UCSD-AML1 (cell line): ENCODE data around the gene CLDN34.

ENCODE experiments used
- DNase-seq: peaks from one replicate; lab custom pipeline; 2025; ENCODE audit not compliant: unreplicated experiment; lab: John Stamatoyannopoulos, UW

The CLDN34 gene, protein sequence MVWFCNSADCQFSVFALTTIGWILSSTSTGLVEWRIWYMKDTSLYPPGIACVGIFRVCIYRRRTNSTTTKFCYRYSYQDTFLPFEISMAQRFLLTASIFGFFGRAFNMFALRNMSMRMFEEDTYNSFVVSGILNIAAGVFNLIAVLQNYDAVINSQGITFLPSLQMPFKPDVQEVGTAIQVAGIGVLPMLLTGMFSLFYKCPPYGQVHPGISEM

DNA sequence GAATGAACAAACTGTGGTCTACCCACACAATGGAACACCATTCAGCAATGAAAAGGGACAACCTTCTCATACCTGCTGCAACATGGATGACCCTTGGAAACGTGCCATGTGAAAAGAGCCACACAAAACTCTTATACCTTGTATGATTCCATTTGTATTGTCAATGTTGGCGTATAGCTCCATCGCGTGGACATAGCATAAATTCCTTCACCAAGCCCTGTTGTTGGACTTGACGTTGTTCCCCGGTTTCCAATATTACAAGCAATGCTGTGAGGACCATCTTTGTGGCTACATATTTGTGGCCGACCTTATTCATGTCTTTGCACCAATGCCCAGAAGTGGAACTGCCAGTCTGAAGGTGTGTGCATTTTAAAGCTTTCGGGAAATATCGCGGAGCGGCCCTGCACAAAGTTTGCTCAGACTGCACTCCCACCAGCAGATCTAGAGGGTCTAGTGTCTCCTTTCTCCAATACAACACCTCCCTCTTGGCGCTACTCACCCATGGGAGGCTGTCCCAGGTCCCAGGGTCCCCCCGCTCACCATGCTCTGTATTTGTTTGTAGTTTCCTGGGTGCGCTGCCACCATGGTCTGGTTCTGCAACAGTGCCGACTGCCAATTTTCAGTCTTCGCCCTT, at the start of gene CLDN34:
CLDN34 (plus strand) TSS at position 584 of the 634 bp plus-strand sequence; CDS start at position 584, 0 bp downstream.
- DNase-seq: no peak

DNA sequence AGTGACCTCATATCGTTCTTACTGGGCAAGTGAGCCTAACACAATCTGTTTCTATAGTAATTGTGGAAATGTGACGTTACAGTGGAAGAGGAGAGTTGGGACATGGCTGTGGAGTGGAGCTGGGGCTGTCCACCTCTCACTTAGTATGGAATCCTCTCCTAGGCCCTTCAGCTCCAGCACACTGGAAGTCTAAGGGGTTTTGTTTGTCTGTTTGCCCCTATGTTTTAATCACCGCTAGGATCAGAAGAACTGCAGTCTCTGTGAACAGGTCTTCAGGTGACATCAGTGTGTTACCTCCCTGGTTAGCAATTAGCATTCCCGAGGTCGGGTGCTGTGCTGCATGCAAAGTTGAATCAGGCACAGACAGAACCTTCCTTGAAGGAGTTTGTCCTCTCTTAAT, 49.3 kb upstream of the CLDN34 start:
- no peak for DNase-seq

DNA sequence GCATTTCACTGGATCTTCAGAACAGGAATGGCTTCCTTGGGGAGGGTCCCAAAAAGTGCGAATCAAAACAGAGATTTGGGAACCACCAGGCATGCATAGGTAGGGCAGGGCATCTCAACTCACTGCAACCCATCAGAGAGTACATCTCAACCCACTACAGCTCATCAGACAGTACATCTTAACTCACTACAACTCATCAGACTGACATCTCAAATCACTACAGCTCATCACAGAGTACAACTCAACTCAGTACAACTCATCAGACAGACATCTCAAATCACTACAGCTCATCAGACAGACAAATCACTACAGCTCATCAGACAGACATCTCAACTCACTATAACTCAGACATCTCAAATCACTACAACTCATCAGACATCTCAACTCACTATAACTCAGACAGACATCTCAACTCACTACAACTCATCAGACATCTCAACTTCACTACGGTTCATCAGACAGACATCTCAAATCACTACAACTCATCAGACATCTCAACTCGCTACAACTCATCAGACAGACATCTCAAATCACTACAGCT, 47.5 kb upstream of the CLDN34 start:
- DNase-seq: no peak

DNA sequence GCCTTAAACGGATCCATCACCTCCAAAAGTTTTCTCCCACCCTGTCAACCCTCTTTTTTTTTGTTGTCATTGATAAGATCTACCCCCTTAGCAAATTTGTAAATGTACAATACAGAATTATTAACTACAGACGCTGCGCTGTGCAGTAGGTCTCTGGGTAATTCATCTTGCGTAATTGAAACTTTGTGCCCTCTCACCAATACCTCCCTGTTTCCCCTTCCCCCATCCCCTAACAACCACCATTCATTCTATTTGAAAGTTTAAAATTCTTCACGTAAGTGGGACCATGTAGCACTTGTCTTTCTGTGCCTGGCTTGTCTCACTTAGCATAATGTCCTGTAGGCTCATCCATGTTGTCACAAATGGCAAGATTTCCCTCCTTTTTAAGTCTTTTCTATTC, 45.8 kb upstream of the CLDN34 start:
- no peak for DNase-seq

DNA sequence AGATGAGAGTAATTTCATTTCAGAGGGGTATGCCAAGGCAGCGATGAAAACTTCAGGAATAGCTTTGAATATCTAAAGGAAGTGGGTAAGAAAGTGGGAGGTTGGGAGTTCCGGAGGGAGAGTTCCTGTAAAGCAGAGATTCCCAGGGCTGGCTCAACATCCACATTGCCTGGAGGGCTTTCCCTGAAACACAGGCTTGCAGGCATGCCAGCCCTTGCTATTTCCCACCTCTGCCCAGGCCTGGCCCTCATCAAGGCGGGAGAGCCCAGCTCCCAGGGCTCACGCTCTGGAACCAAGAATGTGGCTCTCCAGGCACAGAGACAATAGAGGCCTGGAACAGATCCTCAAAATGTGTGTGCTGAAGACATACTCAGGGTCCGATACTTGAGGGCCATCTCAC, 43.8 kb upstream of the CLDN34 start:
- no peak for DNase-seq

DNA sequence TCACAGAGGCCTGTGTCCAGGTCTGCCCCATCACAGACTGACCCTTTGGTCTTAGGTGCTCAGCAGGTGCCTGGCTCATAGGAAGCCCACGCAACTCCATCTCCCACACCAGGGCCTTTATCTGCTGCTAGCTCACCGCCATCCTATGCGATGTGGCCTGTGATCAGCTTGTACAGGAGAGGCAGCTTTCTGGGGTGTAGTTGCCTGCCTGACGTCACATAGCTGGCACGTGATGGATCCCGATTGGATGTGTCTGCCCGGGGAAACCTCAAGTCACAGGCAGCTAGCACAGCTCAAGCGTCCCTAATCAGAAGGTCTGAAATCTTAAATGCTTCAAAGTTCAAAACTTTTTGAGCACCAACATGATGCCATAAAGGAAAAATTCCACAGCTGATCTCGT, 41.2 kb upstream of the CLDN34 start:
- DNase-seq: no peak

DNA sequence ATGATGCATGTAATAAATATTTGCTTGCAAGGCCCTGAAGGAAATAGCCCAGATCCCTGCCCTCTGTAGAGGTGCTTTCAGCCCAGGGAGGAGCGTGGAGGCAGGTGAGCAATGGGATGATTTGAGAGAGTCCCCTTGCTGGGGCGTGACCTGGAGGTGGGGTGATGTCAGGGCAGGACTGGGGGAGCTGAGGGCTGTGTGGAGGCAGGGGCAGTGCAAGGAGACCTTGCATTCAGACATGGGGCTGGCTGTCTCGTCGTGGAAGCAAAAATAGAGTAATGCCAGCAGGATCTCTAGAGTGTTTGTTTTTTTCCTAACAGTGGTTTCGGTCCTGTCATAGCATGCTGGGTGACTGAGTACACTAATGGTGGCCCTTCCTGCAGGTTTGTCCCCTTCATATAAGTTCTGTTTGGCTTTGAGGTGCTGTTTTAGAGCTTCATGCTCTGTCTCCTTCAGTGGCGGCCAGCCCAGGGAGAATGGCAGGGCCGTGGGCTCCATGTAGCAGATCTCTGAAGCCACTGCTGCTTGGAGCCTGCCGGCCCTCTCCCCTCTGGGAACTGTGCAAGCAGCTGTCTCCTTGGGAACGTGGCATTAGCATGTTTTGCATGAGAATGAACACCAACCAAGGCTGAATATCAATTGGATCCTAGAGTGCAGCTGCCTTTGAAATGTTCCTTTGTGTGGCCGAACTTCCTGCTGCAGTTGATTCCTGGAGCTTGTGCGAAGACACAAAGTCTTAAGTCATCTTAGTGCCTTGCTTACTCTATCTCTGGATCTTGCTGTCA, 39.3 kb upstream of the CLDN34 start:
- DNase-seq: no peak

DNA sequence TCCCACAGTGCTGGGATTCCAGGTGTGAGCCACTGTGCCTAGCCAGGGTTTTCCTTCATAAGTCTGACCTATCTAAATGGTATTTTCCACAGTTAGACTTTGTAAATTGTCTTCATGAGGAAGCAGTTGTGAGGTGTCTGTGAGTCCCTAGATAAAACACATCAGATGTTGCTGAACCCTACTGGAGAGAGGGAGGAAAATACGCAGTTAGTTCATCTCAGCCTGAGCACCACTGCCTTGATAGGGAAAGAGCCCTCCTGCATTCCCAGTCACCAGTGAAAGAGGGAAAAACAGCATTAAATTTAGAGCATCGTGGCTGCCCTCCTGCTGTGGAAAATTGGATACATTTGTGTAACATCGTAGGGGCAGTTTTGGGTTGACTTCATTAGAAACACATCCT, 31.7 kb upstream of the CLDN34 start:
- no peak for DNase-seq

DNA sequence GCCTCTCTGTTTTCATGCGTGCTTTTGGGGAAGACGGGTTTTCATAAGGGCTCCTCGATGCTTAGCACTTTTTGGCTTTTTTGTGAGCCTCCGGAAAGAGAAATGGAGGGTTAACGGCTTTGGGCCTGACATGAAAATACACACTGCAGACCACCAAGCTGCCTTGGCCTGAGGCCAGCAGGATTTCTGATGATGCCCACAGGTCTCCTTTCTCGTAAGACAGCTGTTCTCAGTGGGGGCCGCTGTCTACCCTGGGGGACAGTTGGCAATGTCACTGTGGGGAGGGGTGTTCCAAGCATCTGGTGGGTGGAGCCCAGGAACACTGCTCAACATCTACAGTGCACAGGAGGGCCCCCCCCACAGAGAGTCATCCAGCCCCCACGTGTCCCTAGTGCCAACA, 29.4 kb upstream of the CLDN34 start:
- no peak for DNase-seq

DNA sequence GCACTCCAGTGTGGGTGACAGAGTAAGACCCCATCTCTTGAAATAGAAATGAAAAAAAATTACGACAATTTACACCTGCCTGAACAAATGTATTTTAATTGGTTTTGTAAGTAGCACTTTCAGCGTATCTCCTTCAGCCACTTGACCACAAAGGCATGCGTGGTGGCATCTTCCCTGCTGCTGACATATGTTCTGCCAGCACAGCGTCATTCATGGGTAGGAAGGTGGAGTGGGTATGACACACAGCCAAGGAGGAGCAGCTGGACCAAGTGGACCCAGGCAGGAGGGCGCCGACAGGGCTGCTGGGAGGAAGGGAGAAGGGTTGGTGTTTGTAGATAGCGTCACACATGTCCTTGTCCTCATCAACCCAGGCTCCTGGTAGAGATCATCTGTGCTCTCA, 28.6 kb upstream of the CLDN34 start:
- DNase-seq: no peak

DNA sequence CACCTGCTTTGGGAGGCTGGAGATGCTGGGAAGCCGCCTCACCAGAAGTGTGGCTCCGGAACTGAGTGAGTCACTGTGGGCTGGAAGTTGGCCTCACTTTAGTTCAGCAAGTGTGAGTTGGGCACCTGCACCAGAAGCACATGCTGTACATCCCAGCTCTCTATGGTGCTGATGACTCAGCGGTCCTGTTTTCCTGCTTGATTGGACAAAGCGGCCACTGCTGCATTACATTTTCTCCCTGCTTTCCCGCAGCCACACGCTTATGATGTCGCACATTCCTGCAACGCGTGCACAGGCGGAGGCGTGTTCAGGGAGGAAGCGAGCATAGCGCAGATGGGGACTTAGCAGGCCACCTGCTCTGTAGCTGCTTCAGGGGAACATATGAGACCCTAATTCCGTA, 26.7 kb upstream of the CLDN34 start:
- DNase-seq: no peak

DNA sequence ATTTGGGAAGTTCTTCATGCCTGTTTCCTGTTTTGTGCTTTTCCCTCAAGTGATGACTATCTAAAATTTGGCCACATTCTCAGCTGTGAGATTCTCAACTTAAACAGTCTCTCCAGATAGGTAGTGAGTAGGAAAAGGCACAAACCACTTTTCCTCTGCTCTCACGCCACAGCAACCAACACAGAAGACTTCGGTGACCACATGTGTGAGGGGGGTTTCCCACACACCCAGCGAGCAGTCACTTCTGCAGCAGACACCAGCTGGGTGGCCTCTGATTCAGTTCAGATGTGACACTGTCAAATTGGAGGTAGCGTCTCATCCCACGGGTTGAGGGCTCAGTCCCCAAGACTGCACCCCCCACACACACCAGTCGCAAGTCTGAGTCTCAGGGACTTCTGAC, 25.1 kb upstream of the CLDN34 start:
- peak; percentile 25 for DNase-seq

DNA sequence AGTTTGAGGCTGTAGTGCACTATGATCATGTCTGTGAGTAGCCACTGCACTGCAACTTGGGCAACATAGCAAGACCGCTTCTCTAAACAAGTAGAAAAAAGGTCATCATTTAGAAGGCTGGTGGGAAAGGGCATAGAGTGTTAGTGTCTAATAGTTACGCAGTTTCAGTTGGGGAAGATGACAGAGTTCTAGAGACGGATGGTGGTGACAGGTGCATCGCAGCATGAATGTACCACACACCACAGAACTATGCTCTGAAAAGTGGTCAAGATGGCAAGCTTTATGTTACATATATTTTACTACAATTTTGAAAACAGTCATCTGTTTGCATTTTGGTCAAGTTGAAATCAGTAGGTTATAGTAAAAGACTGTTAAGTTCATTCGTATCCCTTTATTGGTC, 23.7 kb upstream of the CLDN34 start:
- no peak for DNase-seq

DNA sequence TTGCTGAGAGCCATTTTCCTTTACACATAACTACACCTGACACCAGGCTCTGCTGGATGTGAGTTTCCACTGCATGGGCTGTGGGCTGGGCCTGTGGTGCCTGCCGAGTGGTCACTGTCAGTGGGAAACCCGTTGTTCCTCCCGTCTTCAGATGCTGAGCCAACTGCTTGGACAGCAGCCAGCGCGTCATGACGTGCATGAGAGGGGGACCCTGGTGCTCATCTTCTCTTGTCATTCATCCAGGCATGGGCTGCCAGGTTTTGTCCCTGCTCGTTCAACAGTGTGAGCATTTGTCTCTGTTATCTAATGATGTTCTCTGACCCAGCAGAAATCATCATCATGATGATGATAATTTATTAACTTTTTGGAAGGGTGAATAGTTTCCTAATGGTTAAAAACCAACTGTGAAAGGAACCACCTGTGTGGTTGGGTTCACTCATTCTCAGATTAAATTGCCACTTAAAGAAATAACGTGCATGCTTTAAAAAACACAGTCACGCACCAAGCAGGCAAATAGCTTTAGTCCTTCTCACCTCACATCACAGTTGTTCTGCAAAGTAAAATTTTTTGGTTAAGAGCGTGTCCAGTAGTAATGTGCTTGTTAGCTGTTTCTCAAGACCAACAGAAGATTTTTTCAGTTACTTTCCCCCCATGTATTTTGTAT, 19.9 kb upstream of the CLDN34 start:
- no peak for DNase-seq

DNA sequence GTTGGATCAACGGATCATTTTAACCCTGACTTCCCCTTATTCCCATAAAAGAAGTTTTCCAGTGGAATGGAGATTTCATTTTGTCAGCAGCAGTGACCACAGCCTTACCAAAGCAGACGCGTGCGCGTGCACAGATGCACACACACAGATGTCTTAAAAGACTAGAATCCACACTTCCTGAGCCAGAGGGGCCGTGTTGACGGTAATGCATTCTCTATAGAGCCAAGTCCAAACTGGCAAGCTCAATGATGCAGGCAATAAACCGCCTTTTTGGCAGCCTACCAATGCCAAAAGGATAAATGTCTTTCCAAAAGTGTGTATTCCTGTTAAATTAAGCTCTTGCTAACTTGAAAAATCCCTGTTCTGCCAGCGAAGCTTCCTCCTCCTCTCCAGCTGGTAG, 18.8 kb upstream of the CLDN34 start:
- DNase-seq: no peak

DNA sequence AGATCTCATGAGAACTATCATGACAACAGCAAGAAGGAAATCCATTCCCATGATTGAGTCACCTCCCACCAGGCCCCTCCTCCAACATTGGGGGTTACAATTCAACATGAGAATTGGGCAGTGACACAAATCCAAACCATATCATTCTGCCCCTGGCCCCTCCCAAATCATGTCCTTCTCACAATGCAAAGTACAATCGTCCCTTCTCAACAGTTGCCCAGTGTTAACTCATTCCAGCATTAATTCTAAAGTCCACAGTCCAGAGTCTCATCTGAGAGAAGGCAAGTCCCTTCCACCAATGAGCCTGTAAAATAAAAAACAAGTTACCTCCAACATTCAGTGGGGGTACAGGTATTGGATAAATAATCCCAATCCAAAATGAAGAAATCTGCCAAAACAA, 14.9 kb upstream of the CLDN34 start:
- no peak for DNase-seq

DNA sequence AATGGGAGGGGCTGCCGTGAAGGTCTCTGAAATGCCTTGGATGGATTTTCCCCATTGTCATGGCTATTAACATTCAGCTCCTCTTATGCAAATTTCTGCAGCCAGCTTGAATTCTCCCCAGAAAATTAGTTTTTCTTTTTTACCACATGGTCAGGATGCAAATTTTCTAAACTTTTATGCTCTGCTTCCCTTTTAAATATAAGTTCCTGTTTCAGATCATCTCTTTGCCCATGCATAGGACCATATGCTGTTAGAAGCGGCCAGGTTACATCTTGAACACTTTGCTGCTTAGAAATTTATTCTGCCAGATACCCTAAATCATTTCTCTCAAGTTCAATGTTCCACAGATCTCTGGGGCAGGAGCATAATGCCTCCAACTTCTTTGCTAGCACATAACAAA, 13.8 kb upstream of the CLDN34 start:
- DNase-seq: no peak

DNA sequence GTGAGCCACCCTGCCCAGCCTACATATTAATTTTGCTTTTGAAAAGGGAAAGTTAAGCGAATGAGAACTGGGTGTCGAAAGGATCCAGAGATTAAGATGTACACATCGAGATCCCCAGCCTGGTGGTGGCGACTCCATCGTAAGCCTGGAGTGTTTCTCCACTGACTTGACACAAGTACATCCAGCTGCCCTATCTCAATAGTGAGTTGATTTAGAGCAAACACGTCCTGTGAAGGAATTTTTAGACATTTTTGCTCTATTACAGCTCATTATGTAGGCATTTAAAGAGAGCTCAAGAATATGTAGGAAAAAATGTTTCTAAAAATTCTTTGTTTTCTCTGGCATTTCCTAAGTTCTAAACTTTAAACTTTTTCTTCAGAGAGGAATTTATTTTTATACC, 11.7 kb upstream of the CLDN34 start:
- no peak for DNase-seq

DNA sequence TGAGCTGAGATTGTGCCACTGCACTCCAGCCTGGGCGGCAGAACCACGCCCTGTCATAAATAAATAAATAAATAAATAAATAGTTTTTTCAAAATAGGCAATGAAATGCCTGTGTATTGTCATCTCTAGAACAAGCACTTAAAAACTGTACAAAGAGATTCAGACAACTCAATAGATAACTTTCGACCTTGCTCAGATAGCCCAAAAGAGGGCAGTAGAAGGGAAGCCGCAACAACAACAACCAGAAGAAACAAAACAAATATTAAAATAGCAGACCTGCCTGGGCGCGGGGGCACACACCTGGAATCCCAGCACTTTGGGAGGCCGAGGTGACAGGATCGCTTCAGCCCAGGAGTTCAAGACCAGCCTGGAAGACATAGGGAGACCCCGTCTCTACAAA, 9.4 kb upstream of the CLDN34 start:
- no peak for DNase-seq

DNA sequence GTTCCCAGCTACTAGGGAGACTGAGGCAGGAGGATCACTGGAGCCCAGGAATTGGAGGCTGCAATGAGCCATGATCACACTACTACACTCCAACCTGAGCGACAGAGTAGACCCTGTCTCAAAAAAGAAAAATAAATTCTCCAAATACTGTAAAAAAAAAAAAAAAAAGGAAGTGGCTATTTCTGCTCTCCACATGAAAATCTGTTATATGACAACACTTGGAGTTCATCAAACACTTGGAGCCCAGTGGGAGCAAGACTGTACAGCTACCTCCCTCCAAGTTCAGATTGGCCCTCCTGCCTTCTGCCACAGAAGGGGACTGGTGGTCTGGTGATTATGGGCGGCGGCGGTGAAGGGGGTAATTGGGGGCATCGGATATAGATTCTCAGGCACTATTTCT, 9.0 kb upstream of the CLDN34 start:
- DNase-seq: no peak

DNA sequence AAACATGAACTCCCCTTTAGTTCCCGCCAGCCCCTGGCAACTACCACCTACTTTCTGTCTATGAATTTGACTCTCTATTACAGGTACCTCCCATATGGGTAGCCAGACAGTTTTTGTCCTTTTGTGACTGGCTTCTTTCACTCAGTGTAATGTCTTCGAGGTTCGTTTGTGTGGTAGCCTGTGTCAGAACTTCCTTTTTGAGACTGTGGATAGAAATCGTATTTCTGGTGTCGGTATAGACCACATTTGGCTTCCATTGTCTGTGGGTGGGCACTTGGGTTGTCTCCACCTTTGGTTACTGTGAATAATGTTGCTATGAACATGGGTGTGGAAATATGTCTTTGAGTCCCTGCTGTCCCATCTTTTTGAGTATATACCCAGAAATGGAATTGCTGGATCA, 5.4 kb upstream of the CLDN34 start:
- no peak for DNase-seq

DNA sequence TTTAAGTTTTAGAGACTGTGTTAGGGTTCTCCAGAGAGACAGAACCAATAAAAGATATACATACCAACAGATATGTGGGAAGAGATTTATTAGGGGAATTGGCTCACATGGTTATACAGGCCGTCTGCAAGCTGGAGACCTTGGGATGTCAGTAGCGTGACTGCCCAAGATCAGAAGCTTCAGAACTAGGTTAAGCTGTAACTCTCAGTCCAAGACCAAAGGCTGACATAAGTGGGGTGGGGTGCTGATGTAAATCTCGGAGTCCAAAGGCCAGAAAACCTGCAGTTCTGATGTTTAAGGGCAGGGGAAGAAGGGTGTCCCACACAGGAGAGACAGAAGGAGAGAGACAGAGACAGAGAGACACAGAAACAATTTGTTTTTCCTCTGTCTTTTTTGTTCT, 10.5 kb downstream of the CLDN34 start:
- no peak for DNase-seq
